ENCODE results near the gene CSMD2.

DNA sequence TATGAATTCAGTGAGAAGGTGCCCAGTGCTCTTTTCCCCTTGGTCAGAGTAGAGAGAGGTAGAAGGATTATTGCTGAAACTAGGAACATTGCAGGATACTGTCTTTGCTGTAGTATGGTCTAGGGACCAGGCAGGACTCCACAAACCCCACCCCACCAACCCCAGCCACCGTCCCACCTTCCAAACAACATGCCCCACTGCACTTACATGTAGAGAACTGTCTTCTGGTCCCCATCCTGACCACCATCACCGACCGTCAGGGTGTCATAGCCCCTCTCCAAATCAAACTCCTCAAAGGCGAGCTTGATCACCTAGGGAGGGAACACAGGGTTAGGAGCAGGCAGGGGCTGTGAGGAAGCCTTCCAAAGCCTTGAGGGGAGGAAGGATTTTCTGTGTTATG lies 372.8 kb downstream of the CSMD2 start:
- TF ChIP-seq SUZ12 (IDR thresholded peaks at IDR 0.05; ENCODE audit: extremely low read depth, insufficient read depth, insufficient read length) (no peak), ZNF274 (IDR thresholded peaks at IDR 0.05; ENCODE audit: low read depth, low read length) (no peak)

Measured in NT2/D1 (cell line).